GM18502 (cell line): ENCODE data around the gene GRK6.

ENCODE experiments used
- ATAC-seq: cut with Tn5 transposase; IDR thresholded peaks from one replicate; pipeline ENCODE4 v1.9.1; 2021; ENCODE audit warnings: mild to moderate bottlenecking; ENCODE audit not compliant: unreplicated experiment, poor library complexity

Gene GRK6

DNA sequence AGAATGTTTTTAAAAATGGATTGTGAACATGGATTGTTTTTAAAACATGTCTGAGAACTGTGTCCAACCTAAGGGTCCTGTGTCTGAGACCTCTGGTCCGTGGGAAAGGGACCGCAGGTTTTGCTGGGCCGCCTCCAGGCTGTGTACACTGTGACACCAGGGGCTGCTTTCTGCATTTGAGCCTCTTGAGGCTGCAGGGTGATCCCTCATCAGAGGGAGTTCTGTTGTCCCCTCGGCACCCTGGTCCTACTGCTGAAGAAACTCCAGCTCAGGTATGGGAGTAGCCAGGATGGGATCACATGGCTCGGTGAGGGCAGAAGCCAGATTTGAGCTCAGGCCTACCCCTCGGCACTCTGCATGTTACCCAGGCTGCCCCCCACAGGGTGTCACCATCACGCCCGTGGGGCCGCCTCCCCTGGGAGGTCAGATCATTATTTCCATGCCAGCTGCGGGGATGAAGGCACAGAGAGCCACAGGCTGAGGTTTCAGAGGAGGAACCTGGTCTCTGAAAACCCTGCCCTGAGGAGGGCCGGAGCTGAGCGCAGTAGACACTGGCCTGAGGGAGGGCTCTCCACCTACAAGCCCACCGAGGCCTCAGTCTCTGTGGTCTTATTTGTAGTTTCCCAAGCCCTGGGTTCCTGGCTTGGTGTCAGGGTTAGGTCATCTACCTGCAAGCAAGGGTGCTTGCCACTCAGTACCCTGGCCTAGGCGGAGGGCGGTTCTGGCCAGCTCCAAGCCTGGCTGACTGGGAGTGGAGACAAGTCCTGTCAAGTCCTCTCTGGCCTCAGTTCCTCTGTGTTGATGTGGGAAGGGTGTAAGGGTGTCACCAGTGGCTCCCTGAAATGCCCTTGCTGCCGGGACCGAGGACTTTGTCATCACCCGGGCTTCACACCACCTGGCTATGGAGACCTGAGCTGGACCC, 22.9 kb downstream of the GRK6 start:
- ATAC-seq, result no peak

DNA sequence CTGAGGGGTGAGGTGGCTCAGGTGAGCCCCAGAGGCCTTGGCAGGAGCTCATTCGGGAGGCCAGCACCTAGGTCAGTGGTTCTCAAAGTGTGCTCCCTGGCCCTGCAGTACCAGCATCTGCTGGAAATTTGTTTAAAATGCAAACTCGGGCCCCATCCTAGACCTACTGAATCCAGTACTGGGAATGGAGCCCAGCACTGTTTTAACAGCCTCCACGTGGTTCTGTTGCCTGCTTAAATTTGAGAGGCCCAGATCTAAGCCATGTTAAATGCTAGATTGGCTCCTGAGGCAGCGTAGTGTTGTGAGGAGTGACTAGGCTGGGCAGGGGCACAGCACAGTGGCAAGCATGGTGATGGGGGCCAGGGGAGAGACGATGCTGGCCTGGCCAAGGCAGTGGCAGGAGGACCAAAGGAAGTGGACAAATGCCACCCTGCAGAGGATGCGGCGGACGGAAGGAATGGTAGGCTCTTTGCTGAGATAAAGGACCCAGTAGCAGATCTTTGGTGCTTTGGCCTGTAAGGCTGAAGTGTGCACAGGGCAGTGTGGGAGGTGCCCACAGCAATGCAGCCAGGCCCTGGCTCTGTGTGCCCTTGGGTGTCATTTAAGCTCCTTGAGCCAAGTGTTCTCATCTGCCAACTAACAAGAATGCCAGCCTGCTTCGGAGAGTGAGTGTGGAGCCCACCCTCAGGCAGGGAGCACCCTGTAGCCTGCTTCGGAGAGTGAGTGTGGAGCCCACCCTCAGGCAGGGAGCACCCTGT, 24.4 kb downstream of the GRK6 start:
- ATAC-seq, result no peak

DNA sequence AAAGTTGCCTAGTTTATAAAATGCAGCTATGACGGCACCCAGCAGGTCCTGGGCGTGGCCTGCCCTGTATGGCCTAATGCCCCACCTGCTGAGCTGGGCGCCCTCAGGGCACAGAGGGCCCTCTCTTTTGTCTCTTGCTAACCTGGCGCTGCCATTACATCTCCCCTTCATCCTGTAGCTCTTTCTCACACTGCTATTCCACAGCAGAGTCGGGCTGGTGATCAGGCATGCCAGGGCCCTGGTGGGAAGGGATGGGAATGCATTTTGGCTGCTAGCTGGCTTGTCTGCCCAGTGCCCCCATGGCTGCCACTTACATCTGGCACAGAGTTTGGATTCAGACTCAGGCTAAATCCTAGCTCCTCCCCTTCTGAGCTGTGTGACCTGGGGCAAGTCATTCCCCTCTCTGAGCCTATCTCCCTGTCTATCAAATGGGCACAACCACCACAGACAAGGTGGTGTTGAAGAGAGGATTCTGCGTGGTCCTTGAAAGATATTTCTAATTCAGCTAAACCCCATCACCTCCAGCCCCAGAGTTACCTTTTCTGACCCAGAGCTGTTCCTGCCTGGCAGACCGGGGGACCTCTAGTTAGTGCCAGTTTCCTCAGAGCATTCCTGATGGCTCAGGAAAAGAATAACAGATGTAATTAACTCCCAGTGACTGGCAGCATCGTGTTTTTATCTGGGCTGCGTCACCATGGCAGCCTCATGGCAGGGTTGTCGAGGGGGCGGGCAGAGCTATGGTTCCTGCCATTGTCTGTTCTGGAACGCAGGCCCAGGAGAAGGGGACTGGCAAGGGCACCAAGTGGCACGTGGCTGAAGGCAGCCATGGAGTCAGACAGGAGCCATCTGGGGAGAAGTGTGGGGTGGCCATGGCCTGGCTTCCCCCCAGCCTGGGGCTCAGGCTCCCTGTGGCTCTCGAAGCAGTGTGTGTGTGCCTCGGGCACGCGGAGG, 26.5 kb downstream of the GRK6 start:
- ATAC-seq, result no peak

DNA sequence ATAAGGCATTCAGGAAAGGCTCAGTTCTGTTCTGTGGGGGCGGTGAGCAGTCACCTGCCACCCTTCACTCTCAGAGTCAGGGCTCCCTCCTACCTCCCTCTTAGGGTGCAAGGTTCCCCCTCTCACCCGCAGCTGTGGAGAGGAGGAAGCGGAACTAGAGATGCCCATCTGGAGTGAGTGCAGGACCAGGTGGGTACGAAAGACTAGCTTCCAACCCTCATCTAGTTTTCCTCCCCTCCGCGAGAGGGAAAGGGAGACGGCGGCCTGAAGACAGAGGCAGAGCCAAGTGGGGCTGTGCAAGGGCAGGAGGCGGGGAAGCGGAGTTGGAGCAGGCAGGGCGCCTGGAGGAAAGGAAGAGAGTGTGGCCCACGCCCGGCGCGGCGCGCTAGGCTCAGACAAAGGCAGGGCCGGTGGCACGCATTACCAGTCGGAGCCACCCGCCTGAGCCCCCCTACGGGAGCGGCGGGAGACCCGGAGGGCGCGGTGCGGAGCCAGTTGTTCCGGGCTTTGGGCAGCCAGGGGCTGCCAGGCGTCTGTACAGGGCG, 27.4 kb downstream of the GRK6 start:
- ATAC-seq, result peak; percentile 6

DNA sequence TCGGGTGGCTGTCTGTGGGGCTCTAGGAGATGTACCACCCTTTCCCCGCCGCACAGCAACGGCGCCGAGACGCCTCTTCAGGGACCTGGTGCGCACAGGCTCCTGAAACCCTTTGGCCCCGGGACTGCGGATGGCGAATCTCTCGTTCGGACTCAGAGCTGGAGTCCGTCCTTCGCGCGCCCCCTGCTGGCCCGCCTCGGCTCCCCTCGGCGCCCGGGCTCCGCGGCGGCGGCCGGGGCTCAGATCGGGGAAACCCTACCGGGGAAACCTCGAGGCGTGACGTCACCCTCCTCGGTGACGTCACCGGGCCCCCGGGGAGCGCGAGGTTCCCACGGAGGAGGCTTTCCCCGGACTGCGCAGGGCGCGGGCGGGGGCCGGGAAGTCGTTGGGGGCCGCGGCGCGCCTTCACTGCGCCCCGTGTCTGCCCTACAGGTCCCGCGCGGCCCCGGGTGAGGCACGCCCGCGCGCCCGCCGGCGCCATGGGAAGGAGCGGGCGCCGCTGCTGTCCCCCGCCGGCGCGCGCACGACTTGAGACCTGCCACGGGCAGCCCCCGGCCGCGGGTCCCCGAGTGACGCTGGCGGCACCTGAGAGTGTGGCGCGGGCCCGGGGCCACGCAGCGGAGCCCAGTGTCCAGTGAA, 28.0 kb downstream of the GRK6 start:
- ATAC-seq, result peak; percentile 47

DNA sequence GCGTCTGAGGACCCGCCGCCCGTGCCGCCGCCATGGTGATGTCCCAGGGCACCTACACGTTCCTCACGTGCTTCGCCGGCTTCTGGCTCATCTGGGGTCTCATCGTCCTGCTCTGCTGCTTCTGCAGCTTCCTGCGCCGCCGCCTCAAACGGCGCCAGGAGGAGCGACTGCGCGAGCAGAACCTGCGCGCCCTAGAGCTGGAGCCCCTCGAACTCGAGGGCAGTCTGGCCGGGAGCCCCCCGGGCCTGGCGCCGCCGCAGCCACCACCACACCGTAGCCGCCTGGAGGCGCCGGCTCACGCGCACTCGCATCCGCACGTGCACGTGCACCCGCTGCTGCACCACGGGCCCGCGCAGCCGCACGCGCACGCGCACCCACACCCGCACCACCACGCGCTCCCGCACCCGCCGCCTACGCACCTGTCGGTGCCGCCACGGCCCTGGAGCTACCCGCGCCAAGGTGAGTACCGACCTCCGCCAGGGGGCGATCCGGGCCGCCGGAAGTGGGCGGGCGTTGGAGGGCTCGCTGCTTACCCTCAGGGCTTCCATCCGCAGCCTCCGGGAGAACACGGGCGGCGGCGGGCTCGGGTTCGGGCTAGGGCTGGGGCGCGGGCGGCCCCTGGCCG, 28.7 kb downstream of the GRK6 start:
- peak; percentile 52 for ATAC-seq

DNA sequence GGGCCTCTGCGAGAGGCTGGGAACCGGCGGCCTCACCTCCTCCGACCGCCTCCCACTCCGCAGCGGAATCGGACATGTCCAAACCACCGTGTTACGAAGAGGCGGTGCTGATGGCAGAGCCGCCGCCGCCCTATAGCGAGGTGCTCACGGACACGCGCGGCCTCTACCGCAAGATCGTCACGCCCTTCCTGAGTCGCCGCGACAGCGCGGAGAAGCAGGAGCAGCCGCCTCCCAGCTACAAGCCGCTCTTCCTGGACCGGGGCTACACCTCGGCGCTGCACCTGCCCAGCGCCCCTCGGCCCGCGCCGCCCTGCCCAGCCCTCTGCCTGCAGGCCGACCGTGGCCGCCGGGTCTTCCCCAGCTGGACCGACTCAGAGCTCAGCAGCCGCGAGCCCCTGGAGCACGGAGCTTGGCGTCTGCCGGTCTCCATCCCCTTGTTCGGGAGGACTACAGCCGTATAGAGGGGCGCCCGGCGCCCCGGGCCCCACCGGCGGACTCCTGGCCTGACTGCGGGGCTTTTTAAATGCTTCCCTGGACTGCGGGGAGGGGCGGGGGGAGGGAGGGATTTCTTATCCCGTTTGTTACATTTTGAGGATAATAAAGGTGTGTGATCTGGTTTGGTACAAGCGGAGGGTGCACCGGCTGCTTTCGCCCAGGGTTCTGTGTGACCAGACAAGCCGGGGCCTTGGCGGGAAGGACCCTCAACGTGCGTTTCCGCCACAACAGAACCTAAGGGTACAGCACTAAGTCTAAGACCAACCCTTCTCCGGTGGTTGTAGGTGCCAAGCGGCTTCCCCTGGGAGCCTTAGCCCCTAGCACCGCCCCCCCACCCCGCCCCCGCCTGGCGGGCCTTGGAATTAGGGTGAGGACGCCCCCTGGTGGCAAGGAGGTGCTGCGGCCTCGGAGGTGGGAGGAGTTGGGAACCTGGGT, 29.4 kb downstream of the GRK6 start:
- ATAC-seq, result peak; percentile 15

DNA sequence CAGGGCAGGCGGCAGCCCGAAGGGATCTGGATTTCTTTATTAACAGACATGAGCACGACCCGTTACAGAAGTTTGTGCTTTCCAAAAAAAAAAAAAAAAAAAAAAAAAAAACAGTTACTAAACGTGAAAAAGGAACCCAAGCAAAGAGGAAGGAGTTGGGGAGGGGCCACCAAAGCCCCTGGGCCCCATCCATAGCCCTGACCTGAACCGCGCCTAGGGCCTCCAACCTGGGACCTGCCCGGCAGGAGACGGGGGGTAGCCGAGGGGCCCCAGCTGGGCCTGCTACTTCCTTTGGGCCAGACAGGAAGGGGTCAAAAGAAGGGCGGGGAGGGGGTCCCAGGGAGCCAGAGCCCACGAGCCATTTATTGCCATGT, 30.1 kb downstream of the GRK6 start:
- ATAC-seq, result no peak

DNA sequence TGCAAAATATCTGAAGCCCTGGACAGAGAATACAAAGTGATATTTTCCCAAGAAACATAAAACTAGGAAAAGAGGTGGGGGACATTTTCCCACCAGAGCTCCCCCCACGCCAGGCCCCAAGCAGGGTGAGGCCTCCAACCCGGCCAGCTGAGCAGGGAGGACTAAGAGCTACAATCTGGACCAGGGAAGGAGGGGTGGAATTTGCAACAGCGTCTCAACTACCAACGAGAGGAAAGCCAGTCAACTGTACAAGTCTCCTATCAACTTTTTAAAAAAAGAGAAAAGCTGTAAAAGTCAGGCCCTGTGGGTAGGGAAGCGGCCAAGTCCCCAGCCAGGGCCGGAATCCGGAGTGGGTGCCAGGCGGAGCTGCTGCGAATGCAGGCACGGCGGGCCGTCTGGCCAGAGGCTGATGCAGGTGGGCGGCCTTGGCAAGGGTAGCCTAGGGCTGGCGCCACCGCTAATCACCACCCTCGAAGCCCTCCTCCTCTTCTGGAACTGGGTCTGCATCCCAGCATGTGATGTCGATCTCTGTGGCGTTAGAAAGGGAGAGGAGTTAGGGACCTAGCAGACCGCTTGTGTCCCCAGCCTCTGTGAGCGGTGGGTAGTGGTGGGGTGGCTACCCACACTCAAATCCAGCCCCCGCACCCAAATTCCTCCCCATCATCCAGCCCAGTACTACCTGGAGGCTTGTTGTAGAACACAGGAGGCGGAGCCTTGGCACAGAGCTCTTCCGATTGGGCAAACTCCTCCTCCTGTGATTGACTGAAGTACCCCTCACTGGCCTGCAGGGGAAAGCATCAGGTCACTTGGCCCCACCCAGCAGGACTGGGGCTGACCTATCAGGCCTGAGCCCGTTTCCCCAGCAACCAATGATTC, 30.7 kb downstream of the GRK6 start:
- ATAC-seq, result peak; percentile 53

DNA sequence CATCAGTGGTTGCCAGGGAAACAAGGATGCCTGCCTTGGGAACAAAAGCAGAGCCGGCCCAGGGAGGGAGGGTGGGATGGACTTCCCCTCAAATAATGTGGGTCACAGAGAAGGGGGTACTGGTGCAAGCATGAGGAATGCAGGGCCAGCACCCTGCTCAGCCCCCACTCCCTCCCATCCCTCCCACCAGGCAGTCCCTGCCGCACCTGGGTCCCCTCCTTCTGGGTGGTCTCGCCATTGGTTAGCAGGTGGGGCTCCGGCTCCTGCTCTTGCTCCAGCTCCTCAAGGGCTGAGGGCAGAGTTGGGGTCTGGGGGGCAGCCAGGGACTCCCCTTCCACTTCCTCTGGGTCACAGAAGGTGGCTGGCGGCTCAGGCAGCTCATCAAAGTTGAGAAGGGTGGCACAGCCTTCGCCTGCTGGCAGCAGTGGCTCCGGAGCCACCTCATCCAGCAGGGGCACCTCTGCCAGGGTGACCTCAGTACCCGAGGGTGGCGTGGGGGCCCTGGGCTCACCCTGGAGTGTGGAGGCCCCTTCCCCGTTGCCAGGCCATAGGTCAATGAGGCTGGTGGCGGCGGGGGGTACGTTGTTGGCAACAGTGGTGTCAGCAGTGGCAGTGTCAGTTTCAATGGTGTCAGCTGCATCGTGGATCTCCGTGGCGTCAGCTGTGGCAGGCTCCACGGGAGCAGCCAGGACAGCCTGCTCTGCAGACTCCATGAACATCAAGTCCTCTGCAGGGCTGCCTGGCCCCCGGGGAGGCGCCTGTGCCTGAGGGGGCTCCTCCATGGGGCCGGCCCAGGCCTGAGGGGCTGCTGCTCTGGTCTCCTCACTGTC, 31.6 kb downstream of the GRK6 start:
- no peak for ATAC-seq

DNA sequence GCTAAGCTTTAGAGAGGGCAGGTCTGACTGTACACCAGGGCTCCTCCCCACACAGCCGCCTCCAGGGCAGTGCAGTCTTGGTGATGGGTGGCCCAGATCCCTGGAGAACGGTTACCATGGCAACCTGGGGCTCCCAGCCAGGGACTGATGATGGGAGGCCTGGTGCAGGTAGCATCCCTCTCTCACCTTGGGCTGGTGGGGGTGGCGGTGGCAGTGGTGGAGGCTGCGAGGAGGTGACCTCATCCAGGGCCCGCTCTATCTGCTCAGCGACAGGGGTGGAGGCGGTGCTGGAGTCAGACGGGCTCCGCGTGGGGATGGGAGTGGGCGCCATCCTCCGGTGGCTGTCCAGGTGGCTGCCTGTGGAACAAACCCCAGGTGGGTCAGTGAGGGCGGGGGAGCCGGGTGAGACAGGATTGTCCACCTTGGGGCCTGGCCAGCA, 32.5 kb downstream of the GRK6 start:
- ATAC-seq, result no peak

DNA sequence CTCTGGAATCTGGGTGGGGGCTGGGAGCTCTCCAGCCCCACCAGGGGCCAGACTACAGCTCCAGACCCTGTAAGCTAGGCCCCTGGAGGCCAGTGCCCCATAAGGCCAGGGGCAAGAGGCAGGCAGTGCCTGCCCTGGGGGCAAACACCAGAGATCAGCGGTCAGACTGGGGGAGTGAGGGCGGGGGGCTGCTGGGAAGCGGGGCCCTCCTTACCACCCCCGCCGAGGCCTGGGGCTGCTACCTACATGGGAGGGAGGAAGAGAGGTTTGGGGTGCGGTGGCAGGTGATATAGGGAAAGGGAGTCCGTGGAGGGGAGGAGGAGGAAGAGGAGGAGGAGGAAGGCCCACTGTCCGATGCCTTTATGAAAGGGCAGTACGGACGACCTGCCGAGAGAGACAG, 32.9 kb downstream of the GRK6 start:
- ATAC-seq, result no peak

DNA sequence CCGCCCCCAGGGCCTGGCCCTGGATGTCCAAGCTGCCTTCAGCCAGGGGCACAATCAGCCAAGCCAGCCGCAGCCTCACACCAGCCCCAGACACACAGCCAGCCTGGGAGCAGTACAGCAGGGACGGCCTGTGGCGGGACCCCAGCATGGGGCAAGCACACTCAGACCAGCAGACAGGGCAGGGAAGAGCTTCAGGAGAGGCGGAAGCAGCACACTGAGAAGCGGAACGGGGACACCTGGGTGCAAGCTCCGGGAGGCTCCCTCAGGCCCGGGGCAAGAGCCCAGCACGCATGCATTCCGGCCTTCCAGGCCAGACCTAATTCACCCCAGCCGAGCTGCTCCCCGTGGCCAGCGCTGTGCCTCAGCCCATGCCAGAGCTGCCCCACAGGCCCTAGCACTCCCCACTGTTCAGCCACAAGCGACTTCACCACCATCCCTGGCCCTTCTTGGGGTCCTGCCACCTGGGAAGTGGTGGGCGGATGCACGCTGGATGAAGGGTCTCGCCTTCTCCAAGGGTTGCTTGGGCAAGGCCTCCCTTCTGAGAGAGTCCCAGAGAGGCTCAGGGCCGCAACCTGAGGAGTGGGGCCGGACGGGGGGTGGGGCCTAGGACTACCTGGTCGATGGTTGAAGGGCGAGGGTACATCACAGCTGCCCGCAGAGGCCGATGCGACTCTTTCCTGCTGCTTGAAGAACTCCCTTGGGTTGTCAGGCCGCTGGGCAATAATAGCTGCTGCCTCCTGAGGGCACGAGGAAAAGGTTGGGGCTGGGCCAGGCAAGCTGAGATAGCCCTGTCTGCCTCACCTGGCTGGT, 33.5 kb downstream of the GRK6 start:
- no peak for ATAC-seq

DNA sequence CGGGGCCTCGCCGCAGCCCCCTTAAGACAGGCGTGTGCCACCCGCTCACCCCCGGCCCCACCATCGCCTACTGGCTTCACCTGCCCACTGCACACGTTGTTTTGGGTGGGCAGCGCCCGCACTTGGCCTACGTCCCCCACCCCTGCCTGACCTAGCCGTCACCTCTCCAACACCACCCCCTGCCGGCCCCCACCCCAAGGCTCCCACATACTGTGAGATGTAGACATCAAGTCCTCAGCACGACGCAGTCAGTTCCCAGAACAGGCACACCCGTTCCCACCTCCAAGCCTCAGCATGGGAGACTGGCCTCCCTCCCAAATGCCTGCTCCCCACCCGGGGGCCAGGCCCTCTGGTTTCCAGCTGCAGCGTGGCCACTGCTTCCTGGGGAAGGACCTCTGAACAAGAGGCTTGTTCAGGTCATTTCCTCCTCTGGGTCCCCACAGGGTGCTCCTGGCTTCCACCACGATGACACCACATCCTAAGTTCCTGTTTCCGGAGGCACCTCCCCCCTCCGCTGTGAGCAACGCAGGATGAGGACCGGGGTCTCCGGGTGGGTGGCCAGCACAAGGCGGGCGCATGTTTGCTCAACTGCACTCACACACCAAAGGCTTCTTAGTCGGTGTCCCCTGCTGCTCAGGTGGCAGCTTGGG, 35.7 kb downstream of the GRK6 start:
- no peak for ATAC-seq

DNA sequence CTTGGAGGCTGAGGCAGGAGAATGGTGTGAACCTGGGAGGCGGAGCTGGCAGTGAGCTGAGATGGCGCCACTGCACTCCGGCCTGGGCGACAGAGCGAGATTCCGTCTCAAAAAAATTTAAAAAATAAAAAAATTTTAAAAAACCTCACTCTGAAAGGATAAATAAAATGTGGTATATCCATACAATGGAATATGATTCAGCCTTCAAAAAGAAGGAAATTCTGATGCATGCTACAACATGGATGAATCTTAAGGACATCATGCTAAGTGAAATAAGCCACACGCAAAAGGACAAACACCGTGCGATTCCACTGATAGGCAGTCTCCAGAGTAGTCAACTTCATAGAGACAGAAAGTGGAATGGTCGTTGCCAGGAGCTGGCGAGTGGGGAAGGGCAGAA, 38.6 kb downstream of the GRK6 start:
- ATAC-seq, result no peak
